Stimulated activated CD8-positive, alpha-beta memory T cell treated with anti-CD3 and anti-CD28 coated beads, Interleukin-2, amount 100 ng/mL, for 48 hours (primary cell): ENCODE measurements around the gene ABCC8.

Experiments
- DNase-seq, 2 donors: peaks; one replicate each; pipeline ENCODE4 v3.0.0-alpha.2; 2020; ENCODE audit warnings: low read depth in 2 of 2

The ABCC8 gene

DNA sequence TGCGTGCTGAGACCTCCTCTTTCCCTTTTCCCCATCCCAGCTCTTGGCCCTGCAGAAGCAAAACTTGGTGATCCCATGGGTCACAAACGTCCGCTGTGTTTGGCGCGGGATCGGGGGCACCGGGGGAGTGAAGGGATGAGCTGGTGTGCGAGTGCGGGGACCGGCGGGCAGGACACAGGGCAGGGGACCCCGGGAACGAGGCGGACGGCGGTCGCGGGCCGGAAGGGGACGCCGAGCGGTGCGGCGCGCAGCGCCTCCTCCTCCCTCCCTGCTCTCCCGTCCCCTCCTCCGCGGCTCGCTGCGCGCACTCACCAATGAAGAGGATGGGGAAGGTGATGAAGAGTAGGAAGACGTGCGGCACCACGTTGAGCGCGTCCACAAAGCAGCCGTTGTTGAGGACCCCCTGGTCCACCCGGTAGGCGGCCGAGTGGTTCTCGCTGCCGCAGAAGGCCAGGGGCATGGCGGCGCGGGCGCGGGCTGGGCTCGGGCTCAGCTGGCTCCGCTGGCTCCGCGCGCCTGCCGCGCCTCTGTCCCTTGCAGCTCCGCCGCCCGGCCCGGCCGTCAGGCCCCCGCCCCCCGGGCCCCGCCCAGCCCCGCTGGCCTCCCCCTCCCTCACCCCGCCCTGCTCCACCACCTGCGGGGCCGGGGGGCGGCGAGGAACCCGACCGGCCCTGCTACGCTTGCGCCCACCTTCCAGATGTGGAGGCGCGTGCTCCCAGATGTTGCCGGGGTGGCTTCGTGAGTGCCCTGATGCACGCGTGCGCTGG, at the start of gene ABCC8:
ABCC8 (minus strand) TSS at position 529 of the 767 bp plus-strand sequence; CDS start at position 460, 69 bp downstream.
- DNase-seq: no peak

DNA sequence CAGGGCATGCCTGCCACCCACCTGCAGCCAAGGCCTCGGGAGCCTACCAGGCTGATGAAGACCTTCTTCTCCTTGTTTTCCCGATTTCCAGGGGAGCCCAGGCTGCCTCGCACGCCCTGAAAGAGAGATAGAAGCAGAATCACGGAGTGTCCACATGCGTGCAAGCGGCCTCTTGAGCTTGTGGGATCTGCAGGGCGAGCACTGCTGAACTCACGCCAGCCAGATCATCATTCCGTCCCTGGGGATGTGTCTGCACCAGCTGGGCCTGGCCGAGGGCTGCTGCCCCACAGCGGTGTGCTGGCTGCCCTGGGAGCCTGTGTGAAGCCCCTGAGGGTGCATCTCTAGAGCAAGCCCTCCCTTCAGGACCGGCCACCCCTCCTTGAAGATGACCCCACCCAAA, 49.7 kb upstream of the ABCC8 start:
- DNase-seq: no peak

DNA sequence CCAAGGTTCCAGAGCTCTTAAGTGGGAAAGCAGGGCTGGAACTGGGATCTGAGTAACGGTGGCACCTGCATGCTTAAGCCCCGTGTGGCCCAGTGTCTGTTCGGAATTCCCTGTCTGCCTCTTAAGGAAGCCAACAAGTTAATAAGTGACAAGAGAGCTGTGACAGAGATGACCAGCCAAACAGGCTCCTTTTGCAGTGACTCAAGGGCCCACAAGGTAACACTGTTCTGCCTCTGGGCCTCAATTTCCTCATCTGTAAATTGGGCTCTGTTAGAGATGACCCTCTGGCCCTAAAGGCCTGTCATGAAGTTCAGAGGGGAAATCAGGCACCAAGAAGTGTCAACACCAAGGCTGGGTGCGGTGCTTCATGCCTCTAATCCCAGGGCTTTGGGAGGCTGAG, 48.9 kb upstream of the ABCC8 start:
- no peak for DNase-seq

DNA sequence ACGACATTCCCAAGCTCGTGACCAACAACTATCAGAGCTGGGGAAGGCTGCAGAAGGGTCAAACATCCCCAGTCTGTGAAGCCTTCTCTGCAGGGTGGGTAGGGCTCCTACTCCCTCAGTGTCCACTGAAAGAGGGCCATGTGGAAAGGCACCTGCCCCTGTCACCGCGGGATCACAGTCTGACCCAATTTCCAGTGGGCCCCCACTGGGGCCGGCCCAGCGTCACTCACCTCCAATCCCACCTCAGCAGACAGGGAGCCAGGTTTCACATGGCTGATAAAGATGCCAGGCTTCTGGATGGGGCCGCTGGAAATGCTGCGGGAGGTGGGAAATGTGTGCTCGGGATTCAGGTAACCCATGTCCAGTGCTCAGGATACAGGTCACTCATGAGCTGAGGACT, 47.6 kb upstream of the ABCC8 start:
- DNase-seq: no peak

DNA sequence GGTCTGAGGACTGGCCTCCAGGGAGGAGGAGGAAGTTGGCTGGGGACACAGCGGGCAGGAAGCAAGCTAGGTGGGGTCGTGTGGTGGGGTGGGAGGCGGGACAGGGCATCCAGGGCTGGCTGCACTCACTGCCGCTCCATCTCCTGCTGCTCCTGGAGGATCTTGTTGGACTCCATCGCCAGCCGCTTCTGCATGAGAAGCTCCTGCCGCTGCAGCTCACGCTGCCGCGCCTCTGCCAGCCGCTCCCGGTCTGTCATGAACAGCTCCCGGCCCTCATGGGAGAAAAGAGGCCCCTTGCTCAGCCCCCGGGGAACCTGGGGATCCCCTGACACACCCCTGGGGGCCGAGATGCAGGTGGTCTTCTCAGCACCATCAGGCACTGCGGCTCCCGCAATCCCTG, 46.0 kb upstream of the ABCC8 start:
- DNase-seq: no peak

DNA sequence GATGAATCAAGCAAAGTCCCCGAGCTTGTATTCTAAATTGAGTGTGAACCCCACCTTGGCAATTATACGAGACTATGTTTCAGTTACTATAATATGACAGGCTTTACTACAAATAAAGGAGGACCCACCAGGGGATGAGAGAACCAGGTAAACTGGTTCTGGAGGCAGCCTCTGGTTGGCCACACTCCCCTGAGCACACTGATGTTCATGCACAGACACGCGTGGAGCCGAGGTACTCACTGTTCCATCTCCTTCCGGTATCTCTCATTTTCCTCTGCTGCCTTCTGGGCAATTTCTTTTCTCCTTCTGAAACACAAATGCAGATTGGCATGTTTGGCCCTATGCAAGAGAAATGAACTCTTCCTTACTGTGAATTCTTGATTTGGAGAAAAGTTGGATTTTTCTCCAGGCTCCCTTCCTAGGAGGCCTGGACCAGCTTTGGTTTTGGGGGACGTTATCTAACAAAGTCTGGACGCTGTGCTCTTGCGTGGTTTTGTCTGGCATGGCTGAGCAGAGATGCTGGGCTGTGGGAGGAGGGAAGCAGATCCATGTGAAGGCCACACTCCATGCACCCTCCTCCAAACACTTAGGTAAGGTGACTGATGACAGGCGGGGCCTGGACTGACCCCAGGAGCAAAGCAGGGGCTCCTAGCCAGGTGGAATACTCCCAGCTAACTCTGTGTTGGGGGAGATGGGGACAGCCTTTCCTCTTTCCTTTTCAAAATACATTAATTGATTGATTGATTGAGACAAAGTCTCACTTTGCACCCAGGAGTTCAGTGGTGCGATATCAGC, 44.7 kb upstream of the ABCC8 start:
- DNase-seq: no peak

DNA sequence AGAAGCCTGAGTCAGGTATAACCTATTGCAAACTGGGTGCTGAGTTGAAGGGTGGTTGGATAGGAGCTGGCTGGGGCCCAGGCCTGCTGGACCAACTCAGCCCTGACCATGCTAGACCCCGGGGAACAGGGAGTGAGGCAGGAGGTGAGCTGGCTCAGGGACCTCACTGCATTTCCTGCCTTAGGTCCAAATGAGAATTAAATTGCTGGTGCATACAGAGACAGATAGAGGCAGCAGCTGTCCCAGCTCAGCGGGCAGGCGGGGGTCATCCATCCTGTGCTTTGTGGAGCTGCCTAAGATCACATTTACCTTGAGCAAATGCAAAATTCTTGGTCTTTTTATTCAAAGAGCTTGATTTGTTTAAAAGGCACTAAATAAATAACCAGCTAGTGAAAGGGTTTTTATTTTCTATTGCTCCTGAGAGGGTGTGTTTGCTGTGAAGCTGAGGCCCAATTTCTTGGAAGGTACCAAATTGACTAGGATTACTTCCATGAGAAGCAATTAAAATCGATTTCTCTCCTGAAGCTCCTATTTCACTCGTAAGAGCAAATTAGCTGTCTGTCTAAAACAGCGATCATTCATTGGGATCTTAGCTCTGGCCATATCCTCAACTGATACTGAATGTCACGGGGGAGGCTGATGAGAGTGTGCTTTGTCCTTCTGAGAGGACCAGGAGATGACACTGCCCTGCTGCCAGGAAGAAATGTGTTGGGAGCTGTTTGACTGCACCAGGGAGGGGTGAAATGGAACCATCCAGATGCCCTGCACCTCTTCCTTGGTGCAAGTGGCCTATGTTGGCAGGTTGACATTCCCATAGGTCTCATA, 42.6 kb upstream of the ABCC8 start:
- no peak for DNase-seq

DNA sequence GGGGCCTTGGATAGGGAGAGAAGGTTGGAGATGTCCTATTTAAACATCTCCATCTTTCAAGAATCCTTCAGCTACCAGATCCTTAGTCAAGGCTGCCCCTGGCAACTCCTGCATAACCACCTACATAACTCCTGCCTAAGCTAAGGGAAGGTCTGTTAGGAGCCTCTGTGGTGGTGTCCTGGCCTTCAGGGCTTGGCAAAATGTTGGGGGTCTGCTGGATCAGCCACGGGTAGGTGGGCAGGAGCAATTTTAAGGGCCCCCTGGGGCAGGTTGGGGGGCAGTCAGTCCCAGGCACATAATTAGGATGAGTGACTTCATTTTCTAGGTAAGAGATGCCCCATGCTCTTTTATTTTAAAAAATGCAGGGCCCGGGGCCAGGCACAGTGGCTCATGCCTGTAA, 41.7 kb upstream of the ABCC8 start:
- no peak for DNase-seq

DNA sequence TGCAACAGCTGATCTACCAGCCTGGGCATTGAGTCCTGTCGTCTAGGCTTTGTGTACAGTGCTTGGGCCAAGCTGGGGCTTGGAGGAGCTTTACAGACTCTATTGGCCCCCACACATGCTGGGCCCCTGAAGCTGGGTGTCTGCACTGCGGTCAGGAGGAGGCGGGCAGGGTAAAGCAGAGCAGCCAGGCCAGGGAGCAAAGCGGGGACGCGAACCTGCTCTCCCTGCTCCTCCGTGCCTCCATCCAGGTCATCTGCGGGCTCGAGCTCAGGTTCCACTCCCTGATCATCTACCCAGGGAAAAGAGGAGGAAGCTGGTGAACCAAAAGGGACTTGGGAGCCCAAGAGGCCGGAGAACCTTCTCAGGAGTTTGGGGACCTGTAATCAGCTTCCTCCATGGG, 40.5 kb upstream of the ABCC8 start:
- DNase-seq: no peak

DNA sequence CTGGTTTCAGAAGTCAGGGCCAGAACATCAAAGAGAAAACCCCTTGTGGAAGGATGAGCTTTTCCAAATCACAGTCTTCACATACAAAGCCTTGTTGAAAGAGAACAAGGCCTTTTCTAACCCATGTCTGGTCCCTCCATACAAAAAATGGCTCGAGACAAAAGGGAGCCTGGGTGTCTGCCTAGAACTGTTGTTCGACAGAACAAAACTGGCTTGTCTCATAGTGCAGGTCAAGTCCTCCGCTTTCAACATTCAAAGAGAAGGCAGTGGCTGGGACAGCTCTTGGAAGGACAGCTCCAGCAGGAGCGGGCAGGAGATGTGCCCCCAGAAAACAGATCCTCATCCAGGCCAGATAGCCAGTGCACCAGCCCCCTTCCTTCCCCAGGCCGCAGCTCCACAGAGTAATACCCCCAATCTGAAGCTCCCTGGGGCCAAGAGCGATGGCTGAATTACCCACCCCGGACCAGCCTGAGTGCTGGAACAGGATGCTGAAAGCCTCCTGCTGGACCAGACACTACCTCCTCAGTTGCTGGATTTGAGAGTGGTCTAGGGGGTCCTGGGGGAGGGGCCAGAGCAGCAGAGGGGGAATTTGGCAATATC, 40.0 kb upstream of the ABCC8 start:
- no peak for DNase-seq

DNA sequence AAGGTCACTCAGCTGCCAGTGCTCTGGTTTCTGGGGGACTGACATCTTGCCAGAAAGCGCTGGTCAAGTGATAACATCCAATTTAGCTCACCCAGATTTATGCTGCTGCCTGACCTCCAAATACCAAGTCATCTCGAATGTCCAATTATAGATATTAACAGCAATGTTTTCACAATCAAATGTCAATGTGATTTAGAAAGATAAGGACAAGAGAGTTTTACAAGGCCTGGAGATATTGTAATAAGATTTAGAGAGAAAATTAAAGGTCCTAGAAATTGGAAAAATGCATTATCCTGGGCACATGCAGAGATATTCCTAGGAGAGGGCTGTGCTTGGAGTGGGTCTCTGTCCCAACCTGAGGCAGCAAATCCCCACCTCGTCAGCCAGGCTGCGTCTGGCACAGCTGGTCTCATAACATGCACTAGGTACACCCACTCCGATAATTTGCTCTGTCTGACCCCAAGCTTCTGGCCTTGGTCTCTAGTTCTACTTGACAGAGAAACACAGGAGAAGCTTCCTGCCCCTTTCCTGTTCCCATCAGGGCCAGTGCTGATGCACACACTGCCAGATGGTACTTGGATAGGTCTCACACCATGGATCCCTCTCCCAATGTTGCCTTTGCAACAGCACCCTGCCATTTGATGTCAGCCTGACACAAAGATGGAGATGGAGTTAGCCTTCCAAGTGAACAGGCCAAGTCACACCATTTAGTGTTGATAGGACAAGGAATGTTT, 39.0 kb upstream of the ABCC8 start:
- no peak for DNase-seq

DNA sequence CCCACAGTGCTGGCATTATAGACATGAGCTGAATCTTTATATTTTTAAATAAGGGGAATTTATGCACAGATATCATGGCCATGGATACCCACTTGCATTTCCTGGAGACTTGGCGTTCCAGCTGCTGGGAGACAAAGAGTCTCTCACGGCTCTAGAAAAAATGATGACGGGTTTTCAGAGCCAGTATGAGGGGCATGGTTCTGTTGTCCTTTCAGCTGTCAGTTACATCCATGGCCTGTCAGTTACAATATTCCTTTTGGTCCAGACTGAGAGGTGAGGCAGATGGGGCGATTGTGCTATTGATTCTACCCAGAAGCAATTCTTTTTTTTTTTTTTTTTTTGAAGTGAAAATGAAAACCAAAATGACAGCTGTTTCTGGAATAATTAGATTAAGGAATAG, 37.8 kb upstream of the ABCC8 start:
- DNase-seq: no peak

DNA sequence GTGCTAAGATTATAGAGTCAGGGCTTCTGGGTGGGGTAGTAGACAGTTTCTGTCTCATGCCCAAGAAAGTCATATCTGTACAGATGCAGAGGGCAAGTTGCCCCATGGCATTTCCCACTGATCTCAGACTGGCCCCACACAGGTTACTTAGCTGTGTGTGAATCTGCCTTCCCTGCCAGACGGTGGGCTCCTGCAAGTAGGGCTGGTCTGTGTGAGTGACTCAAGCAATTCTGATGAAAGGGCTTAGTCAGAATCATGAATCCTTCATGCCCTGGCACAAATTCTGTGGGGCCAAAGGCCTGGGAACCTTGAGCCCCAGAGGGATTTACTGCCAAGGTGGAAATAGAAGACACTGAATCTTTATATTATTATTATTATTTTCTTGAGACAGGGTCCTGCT, 37.2 kb upstream of the ABCC8 start:
- peak in 1 of 2 donors; percentile 6 for DNase-seq

DNA sequence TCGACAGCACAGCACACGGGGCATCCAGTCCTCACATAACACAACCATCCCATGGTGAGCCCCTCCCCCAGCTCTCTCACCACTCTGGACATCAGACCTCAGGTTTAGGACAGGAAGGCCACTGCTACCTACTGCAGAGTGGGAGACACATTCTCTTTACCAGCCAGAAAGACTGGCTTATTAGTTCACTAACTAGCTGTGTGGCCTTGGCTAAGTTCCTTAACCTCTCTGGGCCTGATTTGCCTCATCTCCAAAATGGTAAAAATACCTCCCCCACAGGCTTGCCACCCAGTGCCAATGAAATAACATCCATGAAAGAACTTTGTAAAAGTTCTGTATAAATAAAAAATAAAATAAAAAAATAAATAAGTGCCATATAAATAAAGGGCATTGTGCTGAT, 35.5 kb upstream of the ABCC8 start:
- DNase-seq: no peak

DNA sequence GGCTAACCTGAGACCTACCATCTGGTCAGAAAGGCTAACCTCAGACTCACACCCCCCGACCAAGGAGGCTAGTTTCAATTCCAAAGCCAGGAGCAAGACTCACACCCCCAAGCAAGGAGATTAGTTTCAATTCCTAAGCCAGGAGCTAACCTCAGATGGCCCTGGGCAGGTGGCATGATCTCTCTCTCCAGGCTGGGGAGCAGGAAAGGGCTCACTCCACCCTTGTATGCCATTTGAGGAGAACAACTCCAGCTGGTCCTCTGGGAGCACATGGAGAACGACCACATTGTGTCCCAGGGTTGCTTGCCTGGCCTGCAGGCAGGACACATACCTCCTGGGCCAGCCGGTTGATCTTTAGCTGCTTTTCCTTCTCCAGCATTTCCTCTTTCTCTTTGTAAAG, 34.9 kb upstream of the ABCC8 start:
- DNase-seq: no peak

DNA sequence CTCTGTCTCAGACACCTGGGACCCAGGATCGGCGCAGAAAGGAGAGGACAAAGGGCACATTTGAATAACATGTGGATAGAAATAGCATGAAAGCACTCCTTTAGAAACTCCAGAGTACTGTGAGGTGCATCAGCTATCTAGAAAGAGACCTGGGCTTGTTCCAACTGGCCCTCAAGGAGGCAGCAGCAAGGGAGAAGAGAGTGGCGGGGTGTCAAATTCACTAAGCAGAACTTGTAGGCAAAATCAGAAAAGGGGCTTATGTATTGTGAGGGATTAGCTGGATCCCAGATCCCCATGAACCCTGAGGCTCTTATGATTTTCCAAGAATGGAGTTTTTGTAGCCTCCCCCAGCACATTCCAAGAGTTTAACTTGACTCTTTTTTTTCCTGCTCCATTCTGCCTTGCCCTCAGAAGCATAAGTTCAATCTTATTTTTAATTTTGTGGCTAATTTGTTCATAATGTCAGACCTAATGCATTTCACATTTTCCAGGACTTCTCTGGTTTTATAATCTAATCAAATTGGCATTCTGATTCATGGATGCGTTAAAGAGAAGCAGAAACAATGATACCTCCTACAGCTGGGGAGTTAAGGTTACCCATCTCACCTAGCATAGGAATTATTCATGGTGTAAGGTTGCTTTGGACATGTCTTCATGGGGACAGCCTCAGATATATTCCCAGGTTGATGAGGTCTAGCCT, 34.0 kb upstream of the ABCC8 start:
- no peak for DNase-seq

DNA sequence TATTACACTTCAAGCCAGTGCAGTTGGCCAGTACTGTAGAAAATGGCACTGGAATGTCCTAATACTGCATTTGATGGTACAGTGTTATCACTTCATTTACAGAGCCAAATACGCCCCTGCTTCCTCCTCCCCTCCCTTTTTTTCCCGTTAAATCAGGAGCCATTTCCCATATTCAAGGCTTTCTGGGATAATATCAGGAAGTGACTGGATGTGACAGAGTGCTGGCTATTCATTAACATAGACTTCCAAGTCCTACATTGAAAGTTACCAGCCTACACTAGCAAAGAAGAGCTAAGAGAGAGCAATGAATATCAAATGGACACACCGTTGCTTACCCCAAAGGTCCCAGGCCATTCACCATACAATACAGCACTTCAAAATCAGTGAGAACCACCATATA, 32.1 kb upstream of the ABCC8 start:
- no peak for DNase-seq

DNA sequence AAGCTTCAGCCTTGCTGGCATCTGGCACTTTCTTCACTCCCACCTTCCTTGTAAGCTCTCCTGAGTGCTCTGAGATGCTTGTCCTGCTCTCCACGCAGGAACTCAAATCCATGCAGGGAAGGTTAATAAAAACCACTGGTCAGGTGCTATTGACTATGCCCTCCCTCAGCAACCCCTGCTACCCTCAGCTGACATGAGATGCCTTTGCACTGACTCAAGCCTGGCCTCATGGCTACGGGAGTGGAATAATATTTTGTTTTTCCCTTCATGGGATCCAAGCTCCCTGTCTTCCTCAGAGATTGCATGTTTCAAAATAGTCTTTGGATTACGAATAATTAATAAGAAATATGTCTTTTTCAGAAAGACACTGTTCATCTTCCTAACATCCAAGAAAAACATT, 31.7 kb upstream of the ABCC8 start:
- no peak for DNase-seq

DNA sequence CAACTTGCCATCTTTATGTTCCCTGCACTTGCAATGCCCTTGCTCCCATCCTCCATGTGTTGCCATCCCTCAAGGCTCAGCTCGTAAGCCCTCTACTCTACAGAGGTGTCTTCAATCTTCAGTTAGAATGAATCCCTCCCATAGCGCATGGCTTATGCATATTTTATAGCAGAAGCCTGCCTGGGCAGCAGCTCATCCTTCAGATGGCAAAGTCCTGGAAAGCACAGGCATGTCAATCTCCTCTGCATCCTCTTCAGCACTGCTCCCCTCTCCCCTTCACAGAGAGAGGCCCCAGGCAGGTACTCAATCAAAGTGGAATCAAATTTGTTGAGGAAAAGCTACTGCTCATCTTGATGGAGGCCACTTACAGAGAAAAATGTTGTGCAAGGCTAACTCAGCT, 31.1 kb upstream of the ABCC8 start:
- DNase-seq: no peak

DNA sequence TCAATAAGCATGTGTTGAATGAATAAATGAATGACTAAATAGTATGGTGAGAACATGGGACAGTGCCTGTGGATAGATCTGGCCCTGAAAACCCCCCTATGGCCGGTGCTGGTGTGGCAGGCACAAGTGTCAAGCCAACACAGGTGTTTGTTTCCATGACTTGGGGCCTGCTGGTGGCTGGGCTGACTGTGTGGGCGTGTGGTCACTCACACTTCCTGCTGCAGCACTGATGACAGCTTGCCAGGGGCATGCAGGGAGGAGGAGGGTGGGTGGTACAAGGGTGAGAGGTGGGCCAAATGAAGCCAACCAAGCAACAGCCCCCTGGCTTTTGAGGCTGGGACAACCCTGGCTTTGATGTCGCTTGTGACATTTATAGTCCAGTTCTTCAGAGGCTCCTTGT, 30.3 kb upstream of the ABCC8 start:
- DNase-seq: no peak

DNA sequence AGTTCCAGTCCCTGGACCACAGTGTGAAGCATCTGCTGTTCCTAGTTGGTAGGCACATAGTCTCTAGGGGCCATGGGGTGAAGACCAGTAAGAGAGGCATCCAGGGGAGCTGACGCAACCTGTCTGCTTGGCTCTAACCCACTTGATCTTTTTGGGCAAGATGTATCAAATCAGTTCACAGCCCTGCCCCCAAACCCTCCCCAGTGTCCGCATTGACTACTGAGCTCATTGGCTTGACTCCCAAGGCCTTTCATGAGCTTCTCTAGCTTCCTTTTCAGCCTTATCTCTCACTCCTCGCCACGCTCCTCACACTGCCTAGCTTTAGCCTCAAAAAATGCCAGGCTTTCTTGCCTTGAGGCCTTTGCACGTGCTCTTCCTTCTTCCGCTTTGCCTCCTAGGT, 29.7 kb upstream of the ABCC8 start:
- DNase-seq: no peak
